SK-N-MC (cell line): ENCODE measurements around the gene USP13.
"Not testable (repeated sequence)": the region's sequence is repeated elsewhere in the genome, so short reads cannot be mapped to it uniquely, and the experiment has no call there.

Experiments used
- DNase-seq: peaks from one replicate; pipeline ENCODE4 v3.0.0-alpha.2; 2011; ENCODE audit warnings: low read depth, low spot score
- H3K27ac ChIP-seq: fragments of 200-600 bp; sonication (generic); 2 replicates; pipeline ENCODE4 v1.5.1; 2016; ENCODE audit warnings: mixed run types
- H3K36me3 ChIP-seq: fragments of 200-600 bp; sonication (generic); 2 replicates; pipeline ENCODE4 v1.6.1; 2017; ENCODE audit warnings: antibody characterized with exemption, low read length, mixed read lengths; ENCODE audit not compliant: insufficient read depth
- H3K4me3 ChIP-seq: fragments of 200-600 bp; sonication (generic); 2 replicates; pipeline ENCODE4 v1.5.1; 2016
- H3K9ac ChIP-seq: fragments of 200-600 bp; sonication (generic); 2 replicates; pipeline ENCODE4 v1.8.0; 2017; ENCODE audit warnings: mixed run types, mixed read lengths; ENCODE audit not compliant: insufficient read length
- H3K9me3 ChIP-seq: fragments of 200-600 bp; sonication (generic); 2 replicates; pipeline ENCODE4 v1.6.1; 2017; ENCODE audit warnings: low read depth, mild to moderate bottlenecking, antibody characterized with exemption, low read length, moderate library complexity, mixed read lengths
- EZH2 ChIP-seq: fragments of 200-600 bp; sonication (generic); IDR thresholded peaks from one replicate; pipeline ENCODE4 v1.6.1; 2017; ENCODE audit warnings: antibody characterized with exemption
- FOXP2 ChIP-seq: optimal IDR thresholded peaks from 2 replicates; pipeline ENCODE3; 2011; ENCODE audit warnings: mild to moderate bottlenecking, moderate library complexity; ENCODE audit not compliant: insufficient read depth; ENCODE audit errors: extremely low read length, control extremely low read depth
- POLR2AphosphoS5 ChIP-seq: IDR thresholded peaks from 2 replicates; pipeline ENCODE4 v1.6.1; 2012; ENCODE audit warnings: mild to moderate bottlenecking, low read depth, low read length, borderline replicate concordance

USP13 gene

GRCh38 chr3:179766416-179767133, 113.7 kb downstream of the USP13 start:
- Histone ChIP-seq H3K4me3 (no peak overlapping the region), H3K36me3 (peaks cover 45% of the 10 kb centered on the region), H3K9me3 (no peaks in the 10 kb centered on the region), H3K27ac (no peak overlapping the region), H3K9ac (no peak overlapping the region)
- no peak for DNase-seq
- TF ChIP-seq POLR2AphosphoS5 (no peak), FOXP2 (no peak), EZH2 (no peak)

DNA sequence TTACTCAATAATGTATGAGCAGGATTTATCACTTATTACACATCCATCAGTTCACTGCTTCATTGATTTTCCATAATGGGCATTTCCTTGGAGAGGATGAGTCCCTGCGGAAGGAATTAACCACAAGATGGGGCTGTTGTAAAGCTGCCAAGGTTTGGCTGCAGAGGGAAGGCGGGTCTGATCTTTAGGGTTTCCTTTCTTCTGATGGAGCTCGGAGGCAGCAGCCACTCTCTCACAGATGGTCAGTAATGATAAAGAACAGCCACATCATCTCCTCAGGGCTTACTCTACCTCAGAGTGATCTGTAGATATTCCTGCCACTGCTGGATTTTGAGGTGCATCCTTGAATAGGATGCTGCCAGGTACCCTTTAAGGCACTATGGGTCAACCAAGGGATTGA, 115.2 kb downstream of the USP13 start:
- DNase-seq: peak; percentile 45
- no peak overlapping the region for H3K27ac ChIP-seq
- H3K4me3 ChIP-seq: no peak overlapping the region
- H3K9me3 ChIP-seq: no peaks in the 10 kb centered on the region
- TF ChIP-seq POLR2AphosphoS5: peak; percentile 34; the same call in 1 of the 2 replicates
- no peak for TF ChIP-seq EZH2
- TF ChIP-seq FOXP2: no peak
- H3K36me3 ChIP-seq: peaks cover 42% of the 10 kb centered on the region
- no peak overlapping the region for H3K9ac ChIP-seq

DNA sequence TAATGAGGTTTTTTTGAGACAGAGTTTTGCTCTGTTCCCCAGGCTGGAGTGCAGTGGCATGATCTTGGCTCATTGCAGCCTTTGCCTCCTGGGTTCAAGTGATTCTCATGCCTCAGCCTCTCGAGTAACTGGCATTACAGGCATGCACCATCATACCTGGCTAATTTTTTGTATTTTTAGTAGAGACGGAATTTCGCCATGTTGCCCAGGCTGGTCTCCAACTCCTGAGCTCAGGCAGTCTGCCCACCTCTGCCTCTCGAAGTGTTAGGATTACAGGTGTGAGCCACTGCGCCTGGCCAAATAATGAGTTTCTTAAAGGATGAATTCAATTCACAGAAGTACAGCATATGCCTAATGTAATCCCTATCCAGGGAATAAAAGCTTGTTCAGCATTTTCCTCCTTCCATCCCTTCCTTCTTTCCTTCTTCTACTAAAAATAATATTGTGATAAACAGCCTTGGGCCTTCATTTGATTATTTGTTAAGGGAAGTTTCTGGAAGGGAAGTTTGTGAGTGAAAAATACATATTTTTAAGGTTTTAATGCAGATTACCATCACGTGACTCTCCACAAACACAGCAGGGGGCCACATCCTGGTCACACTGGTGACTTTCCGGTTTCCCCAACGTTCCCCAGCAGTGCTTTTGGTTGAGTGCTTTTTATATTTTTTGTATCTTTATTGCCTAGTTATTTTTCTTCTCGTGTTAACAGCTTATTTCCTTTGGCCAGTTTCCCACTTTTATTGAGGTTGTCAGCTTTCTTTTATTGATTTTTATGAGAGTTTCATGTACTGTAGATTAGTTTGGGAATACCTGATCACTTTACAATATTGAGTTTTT, 116.8 kb downstream of the USP13 start:
- peak overlapping the region; percentile 87 for H3K27ac ChIP-seq
- H3K36me3 ChIP-seq: peaks cover 51% of the 10 kb centered on the region
- no peak for TF ChIP-seq FOXP2
- peak; percentile 17; the same call in 1 of the 2 replicates for TF ChIP-seq POLR2AphosphoS5
- TF ChIP-seq EZH2: no peak
- no peaks in the 10 kb centered on the region for H3K9me3 ChIP-seq
- peak overlapping the region; percentile 4; the same call in 1 of the 2 replicates for H3K4me3 ChIP-seq
- H3K9ac ChIP-seq: no peak overlapping the region
- peak; percentile 81 for DNase-seq

GRCh38 chr3:179771797-179772196, 119.0 kb downstream of the USP13 start:
- H3K9me3 ChIP-seq: no peaks in the 10 kb centered on the region
- DNase-seq: no peak

GRCh38 chr3:179772297-179772696, 119.5 kb downstream of the USP13 start:
- no peak for DNase-seq
- Histone ChIP-seq H3K9ac (no peak overlapping the region), H3K36me3 (peaks cover 48% of the 10 kb centered on the region), H3K27ac (no peak overlapping the region), H3K9me3 (no peaks in the 10 kb centered on the region), H3K4me3 (no peak overlapping the region)
- TF ChIP-seq EZH2 (no peak), POLR2AphosphoS5 (no peak), FOXP2 (no peak)

More at GRCh38 chr3:179771797-179772196, 119.0 kb downstream of the USP13 start:
- peaks cover 48% of the 10 kb centered on the region for H3K36me3 ChIP-seq
- H3K4me3 ChIP-seq: no peak overlapping the region
- no peak for TF ChIP-seq POLR2AphosphoS5
- TF ChIP-seq EZH2: no peak
- no peak for TF ChIP-seq FOXP2
- H3K27ac ChIP-seq: no peak overlapping the region
- no peak overlapping the region for H3K9ac ChIP-seq

GRCh38 chr3:179775416-179776122, 122.7 kb downstream of the USP13 start:
- no peak for DNase-seq
- H3K36me3 ChIP-seq: peaks cover 75% of the 10 kb centered on the region
- TF ChIP-seq EZH2 (no peak), FOXP2 (no peak), POLR2AphosphoS5 (no peak)
- H3K9me3 ChIP-seq: no peaks in the 10 kb centered on the region
- H3K9ac ChIP-seq: no peak overlapping the region
- H3K4me3 ChIP-seq: no peak overlapping the region
- no peak overlapping the region for H3K27ac ChIP-seq

DNA sequence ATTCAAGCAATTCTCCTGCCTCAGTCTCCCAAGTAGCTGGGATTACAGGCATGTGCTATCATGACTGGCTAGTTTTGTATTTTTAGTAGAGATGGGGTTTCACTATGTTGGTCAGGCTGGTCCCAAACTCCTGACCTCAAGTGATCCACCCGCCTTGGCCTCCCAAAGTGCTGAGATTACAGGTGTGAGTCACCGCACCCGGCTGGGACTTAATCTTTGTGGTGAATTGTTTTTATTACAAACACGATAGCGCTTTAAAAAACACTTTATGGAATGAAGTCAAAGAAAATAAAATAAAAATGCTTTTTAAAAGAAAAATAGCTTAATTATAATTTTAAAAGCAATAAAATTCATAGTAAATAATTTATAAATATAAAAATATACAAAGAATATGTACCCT, 130.0 kb downstream of the USP13 start:
- peaks cover 58% of the 10 kb centered on the region for H3K36me3 ChIP-seq
- not testable (repeated sequence) for H3K4me3 ChIP-seq, H3K9me3 ChIP-seq, H3K9ac ChIP-seq, H3K27ac ChIP-seq, DNase-seq

DNA sequence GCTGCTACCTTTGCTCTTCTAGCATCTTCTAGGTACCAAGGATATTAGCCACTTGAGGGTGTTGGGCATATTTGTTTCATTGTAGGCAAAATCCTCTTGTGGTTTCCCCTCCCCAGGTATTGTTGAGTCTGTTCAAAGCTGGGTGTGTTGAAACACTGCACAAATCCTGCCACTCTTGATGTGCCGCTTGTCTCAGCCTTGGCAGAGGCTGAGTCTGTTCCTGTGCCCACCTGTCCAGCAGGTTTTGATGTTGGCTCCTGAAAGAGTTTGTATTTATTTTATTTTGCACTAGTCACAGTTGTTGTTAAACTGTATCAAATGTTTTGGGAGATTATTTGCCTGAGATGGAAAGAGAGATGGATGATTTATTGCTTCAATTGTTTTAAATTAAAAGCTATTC, 136.2 kb downstream of the USP13 start:
- DNase-seq: no peak
- Histone ChIP-seq H3K27ac (no peak overlapping the region), H3K36me3 (0 out of 2 replicates have a peak, but pooled peaks cover 7% of the 10 kb centered on the region)

More for the DNA sequence above, 136.2 kb downstream of the USP13 start:
- no peak for TF ChIP-seq FOXP2
- no peak for TF ChIP-seq POLR2AphosphoS5
- no peak for TF ChIP-seq EZH2
- no peak overlapping the region for H3K9ac ChIP-seq
- H3K9me3 ChIP-seq: no peaks in the 10 kb centered on the region
- H3K4me3 ChIP-seq: no peak overlapping the region
